Measurements from ENCODE around the gene THSD7B.

DNA sequence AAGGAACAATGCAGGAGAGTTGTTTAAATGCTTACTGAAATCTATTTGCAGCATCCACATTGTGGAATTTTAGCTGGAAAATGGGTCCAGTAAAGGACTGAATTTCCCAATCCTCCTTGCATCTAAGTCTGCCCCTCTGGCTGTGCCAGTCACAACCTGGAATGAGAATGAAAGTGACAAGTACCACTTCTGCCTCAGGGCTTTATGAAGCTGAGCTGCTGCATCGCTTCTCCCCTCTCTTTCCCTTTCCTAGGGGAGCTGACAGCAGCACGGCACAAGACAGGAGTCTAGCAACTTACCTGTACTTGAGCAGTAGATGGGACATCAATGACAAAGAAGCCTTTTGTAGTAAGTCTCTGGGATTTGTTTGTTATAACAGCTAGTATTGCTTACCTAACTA is 27.3 kb upstream of the THSD7B start:
- TF ChIP-seq, protein P1, sequence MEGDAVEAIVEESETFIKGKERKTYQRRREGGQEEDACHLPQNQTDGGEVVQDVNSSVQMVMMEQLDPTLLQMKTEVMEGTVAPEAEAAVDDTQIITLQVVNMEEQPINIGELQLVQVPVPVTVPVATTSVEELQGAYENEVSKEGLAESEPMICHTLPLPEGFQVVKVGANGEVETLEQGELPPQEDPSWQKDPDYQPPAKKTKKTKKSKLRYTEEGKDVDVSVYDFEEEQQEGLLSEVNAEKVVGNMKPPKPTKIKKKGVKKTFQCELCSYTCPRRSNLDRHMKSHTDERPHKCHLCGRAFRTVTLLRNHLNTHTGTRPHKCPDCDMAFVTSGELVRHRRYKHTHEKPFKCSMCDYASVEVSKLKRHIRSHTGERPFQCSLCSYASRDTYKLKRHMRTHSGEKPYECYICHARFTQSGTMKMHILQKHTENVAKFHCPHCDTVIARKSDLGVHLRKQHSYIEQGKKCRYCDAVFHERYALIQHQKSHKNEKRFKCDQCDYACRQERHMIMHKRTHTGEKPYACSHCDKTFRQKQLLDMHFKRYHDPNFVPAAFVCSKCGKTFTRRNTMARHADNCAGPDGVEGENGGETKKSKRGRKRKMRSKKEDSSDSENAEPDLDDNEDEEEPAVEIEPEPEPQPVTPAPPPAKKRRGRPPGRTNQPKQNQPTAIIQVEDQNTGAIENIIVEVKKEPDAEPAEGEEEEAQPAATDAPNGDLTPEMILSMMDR (conservative IDR thresholded peaks at IDR 0.05; ENCODE audit: low read length): no peak
- TF ChIP-seq EZH2phosphoT487 (IDR thresholded peaks at IDR 0.05; ENCODE audit: borderline replicate concordance): no peak

Measured in Loucy (cell line).